Measurements from ENCODE around the gene IER2. TPM values are rescaled to one million over a fixed set of nuclear protein-coding genes. Genes with fewer than 3 reads are reported as not detected.

IER2 gene
- total RNA-seq, 2 donors from 2014 or later, result 83.4 to 116 TPM

DNA sequence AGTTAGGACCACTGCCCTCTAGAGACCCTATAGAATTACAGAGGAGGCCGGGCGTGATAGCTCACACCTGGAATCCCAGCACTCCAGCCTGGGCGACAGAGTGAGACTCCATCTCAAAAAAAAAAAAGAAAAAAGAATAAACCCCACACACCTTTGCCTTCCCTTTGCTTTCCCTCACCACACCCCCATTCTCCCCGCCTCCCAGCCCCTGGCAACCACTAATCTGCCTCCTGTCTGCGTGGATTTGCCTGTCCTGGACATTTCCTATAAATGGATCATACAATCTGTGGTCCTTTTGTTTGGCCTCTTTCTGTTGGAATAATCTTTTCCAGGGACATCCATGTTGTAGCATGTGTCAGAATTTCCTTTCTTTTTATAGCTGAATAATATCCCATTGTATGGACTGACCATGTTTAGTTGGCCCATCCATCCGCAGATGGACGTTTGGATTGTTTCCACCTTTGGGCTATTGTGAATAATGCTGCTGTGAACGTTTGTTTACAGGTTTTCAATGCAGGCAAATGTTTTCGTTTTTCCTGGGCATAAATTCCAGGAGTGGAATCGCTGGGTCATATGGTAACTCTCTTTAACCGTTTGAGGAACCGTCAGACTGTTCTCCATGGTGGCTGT, 16.9 kb upstream of the IER2 start:
- TF ChIP-seq, protein P1, sequence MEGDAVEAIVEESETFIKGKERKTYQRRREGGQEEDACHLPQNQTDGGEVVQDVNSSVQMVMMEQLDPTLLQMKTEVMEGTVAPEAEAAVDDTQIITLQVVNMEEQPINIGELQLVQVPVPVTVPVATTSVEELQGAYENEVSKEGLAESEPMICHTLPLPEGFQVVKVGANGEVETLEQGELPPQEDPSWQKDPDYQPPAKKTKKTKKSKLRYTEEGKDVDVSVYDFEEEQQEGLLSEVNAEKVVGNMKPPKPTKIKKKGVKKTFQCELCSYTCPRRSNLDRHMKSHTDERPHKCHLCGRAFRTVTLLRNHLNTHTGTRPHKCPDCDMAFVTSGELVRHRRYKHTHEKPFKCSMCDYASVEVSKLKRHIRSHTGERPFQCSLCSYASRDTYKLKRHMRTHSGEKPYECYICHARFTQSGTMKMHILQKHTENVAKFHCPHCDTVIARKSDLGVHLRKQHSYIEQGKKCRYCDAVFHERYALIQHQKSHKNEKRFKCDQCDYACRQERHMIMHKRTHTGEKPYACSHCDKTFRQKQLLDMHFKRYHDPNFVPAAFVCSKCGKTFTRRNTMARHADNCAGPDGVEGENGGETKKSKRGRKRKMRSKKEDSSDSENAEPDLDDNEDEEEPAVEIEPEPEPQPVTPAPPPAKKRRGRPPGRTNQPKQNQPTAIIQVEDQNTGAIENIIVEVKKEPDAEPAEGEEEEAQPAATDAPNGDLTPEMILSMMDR (IDR thresholded peaks at IDR 0.05), result no peak
- Histone ChIP-seq H3K9me3 (no peaks in the 10 kb centered on the region), H3K36me3 (no peaks in the 10 kb centered on the region), H3K27me3 (no peaks in the 10 kb centered on the region), H3K27ac (no peak overlapping the region), H3K4me3 (no peak overlapping the region), H3K4me1 (no peaks in the 10 kb centered on the region), H3K9ac (ENCODE audit: low read depth in 2 of 2, low read length in 2 of 2) (peak overlapping the region in 1 of 2 donors; percentile 35)
- intact Hi-C loops (cut with DNase I), result no loop called here
- DNase-seq, result no peak

DNA sequence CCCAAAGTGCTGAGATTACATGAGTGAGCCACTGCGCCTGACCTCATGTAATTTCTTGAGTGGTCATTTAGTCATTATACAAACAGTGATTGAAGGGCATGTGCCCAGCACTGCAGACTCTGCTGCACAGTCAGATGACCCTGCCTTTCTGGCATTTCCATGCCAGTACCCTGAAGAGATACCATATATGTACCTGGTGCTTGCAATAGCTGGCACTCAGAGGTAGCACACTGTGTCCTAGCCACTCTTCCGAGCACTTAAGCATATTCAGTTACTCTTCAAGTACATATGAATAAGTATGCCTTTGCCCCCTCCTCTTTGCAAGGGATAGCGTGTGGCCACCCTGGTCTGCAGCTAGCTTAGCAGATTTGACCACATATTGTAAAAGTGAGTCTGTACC, 15.6 kb upstream of the IER2 start:
- H3K4me3 ChIP-seq, result no peak overlapping the region
- no peaks in the 10 kb centered on the region for H3K27me3 ChIP-seq
- H3K36me3 ChIP-seq, result no peaks in the 10 kb centered on the region
- H3K4me1 ChIP-seq, result no peaks in the 10 kb centered on the region
- H3K9ac ChIP-seq (ENCODE audit: low read depth in 2 of 2, low read length in 2 of 2), result no peak overlapping the region
- TF ChIP-seq, protein P1 (IDR thresholded peaks at IDR 0.05), result no peak
- no peak overlapping the region for H3K27ac ChIP-seq
- no peaks in the 10 kb centered on the region for H3K9me3 ChIP-seq
- intact Hi-C loops (cut with DNase I), result no loop called here
- no peak for DNase-seq

DNA sequence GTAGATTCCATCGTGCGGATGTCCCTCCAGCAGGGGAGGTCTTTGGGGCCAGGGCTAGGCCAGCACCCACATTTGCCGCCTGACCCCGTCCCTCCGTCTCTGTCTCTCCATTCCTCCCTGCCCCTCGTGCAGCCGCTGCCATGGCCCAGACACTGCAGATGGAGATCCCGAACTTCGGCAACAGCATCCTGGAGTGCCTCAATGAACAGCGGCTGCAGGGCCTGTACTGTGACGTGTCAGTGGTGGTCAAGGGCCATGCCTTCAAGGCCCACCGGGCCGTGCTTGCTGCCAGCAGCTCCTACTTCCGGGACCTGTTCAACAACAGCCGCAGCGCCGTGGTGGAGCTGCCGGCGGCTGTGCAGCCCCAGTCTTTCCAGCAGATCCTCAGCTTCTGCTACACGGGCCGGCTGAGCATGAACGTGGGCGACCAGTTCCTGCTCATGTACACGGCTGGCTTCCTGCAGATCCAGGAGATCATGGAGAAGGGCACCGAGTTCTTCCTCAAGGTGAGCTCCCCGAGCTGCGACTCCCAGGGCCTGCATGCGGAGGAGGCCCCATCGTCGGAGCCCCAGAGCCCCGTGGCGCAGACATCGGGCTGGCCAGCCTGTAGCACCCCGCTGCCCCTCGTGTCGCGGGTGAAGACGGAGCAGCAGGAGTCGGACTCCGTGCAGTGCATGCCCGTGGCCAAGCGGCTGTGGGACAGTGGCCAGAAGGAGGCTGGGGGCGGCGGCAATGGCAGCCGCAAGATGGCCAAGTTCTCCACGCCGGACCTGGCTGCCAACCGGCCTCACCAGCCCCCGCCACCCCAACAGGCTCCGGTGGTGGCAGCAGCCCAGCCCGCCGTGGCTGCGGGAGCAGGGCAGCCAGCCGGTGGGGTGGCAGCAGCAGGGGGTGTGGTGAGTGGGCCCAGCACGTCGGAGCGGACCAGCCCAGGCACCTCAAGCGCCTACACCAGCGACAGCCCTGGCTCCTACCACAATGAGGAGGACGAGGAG, 14.8 kb upstream of the IER2 start:
- Histone ChIP-seq H3K9me3 (no peaks in the 10 kb centered on the region), H3K4me1 (no peaks in the 10 kb centered on the region), H3K4me3 (no peak overlapping the region), H3K27ac (no peak overlapping the region), H3K27me3 (no peaks in the 10 kb centered on the region), H3K36me3 (no peaks in the 10 kb centered on the region), H3K9ac (ENCODE audit: low read depth in 2 of 2, low read length in 2 of 2) (no peak overlapping the region)
- intact Hi-C loops (cut with DNase I), result no loop called here
- DNase-seq, result no peak
- TF ChIP-seq, protein P1 (IDR thresholded peaks at IDR 0.05), result no peak

DNA sequence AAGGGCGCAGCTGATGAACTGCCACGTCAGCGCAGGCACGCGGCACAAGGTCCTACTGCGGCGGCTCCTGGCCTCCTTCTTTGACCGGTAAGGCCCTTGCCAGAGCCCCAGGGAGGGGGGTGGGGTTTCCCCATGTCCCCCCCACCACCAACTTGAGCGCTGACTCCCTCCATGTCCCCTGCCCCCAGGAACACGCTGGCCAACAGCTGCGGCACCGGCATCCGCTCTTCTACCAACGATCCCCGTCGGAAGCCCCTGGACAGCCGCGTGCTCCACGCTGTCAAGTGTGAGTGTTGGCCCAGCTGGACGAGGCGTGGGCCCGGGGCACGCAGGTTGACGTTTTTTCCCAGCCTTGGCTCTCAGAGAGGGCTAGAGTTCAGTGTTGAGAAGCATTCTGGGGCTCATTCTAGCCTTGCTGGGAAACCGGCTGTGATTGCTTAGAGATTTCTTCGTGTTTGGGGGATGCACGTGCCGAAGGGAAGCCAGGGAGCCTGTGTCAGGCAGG, 12.9 kb upstream of the IER2 start:
- TF ChIP-seq, protein P1 (IDR thresholded peaks at IDR 0.05), result no peak
- DNase-seq, result no peak
- Histone ChIP-seq H3K9ac (ENCODE audit: low read depth in 2 of 2, low read length in 2 of 2) (no peak overlapping the region), H3K4me1 (no peaks in the 10 kb centered on the region), H3K27me3 (no peaks in the 10 kb centered on the region), H3K4me3 (no peak overlapping the region), H3K9me3 (no peaks in the 10 kb centered on the region), H3K36me3 (no peaks in the 10 kb centered on the region), H3K27ac (no peak overlapping the region)
- intact Hi-C loops (cut with DNase I), result no loop called here

DNA sequence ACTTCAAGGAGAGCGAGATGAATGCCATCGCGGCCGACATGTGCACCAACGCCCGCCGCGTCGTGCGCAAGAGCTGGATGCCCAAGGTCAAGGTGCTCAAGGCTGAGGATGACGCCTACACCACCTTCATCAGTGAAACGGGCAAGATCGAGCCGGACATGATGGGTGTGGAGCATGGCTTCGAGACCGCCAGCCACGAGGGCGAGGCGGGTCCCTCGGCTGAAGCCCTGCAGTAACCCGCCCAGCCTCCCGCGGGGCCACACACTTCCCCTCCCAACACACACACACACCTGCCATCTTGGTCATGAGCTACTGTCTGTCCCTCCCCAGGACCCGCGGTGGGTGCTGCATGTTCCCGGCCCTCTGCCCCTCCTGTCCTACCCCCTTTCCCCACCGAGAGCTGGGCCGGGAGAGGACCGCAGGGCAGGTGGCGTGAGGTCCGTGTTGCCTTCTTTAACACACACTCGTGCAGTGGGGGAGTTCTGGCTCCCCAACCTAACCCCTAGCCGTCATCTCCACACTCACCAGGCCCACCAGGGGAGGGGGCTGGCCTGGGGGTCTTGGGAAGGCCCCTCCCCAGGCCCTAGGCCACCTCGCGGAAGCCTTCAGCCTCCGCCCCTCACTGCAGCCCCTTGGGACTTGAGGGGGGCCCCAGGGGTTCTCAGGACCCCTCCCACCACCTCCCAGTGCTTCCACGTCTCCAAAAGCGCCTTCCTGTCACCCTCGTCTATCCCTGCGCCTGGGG, 11.9 kb upstream of the IER2 start:
- Histone ChIP-seq H3K27me3 (no peaks in the 10 kb centered on the region), H3K9ac (ENCODE audit: low read depth in 2 of 2, low read length in 2 of 2) (no peak overlapping the region), H3K36me3 (no peaks in the 10 kb centered on the region), H3K27ac (no peak overlapping the region), H3K4me3 (no peak overlapping the region), H3K4me1 (no peaks in the 10 kb centered on the region), H3K9me3 (no peaks in the 10 kb centered on the region)
- intact Hi-C loops (cut with DNase I), result no loop called here
- no peak for DNase-seq
- TF ChIP-seq, protein P1 (IDR thresholded peaks at IDR 0.05), result no peak
